GM19468 (cell line): ENCODE results near the gene SLC7A6.
A peak's percentile ranks its signal among the peaks of the same experiment; 100 is the strongest.

Source experiments
- ATAC-seq: cut with Tn5 transposase; IDR thresholded peaks from one replicate; pipeline ENCODE4 v1.9.1; 2021; ENCODE audit warnings: mild to moderate bottlenecking, moderate library complexity, moderate number of reproducible peaks; ENCODE audit not compliant: unreplicated experiment; ENCODE audit errors: extremely low read depth

Gene SLC7A6

DNA sequence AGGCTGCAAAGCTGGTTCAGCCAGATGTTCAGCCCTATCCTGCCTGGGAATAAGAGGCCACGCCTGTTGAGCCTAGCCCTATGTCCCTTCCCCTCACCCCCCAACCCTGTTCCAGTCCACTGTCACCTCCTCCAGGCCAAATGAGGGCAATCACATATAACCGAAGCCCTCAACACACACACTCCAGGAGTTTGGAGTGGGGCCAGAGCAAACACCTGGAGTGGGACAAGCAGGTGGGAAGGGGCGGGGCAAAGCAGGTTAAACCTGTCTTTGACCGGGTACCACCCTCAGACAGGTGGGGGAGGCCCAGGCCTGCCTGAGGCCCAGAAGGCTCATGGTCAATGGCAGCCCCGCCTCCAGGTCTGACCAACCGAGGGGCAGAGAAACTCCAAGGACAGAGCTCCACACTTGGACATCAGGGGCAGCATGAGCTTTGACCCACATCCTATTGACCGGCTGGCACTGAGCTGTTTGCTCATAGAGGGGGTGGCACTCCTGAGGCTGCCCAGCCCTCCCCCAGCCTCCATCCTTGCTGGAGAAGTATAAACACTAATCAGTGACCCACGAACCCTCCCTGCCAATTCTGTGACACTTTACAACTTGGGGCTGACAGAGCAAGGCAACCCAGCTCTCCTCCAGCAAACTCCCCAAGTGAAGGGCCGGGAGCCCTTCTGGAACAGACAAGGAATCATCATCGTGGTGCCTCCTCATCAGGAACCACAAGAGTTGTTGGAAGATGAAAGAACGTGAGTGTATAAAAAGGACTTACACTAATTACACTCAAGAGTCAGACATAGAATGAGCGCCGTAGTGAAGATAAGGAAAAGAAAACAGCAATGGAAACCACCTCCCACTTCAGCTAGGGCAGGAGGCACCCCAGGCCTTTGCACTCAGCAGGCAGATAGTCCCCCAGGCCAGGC, 29.9 kb upstream of the SLC7A6 start:
- no peak for ATAC-seq

DNA sequence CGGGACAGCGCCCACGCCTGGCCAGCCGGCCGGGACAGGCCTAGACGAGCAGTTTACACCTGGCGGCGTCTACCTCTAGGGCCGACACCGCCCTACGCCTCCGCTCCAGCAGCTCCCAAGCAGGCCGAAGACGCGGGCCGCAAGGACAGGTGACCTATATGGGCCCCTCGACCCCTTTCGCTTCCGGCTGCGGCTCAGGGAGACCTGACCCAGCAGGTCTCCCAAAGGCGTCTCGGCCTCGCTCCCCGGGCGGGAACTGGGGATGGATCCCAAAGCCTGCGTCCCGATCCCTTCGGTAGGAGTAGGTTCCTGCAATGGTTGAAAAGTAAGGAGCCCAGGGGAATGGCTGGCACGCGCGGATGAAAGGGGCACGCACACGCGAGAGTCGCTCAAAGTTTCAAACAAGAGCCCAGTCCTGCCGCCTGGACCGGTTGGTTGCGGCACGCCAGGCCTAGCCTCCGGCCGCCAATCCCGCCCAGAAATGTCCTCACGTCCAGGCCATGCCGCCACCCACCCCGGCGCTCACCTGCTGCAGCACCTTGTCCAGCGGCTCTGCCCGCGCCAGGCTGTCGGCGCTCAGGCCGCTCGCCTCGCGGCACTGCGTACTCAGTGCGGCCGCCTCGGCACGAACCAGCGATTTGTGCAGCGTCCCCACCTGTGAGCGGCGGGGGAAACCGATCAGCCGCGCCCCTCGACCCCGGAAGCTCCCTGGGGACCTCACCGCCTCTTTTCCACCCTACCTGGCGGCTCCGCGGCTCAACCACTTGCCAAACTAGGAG, 29.0 kb upstream of the SLC7A6 start:
- ATAC-seq: no peak

DNA sequence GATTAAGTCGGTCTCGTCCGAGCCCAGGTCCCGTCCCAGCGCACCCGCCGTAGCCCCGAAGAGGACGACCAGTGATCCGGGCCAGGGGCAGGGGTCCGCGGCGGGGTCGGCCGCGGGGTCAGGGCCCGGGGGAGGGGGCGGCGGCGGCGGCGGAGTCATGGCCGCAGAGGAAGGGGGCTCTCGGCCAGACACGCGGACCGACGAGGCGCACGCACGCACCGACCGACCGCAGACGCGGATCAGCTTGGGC, 28.5 kb upstream of the SLC7A6 start, which contains the start of gene ESRP2:
ESRP2 (minus strand) TSS at position 241 of the 250 bp plus-strand sequence; CDS start at position 159, 82 bp downstream.
- no peak for ATAC-seq

DNA sequence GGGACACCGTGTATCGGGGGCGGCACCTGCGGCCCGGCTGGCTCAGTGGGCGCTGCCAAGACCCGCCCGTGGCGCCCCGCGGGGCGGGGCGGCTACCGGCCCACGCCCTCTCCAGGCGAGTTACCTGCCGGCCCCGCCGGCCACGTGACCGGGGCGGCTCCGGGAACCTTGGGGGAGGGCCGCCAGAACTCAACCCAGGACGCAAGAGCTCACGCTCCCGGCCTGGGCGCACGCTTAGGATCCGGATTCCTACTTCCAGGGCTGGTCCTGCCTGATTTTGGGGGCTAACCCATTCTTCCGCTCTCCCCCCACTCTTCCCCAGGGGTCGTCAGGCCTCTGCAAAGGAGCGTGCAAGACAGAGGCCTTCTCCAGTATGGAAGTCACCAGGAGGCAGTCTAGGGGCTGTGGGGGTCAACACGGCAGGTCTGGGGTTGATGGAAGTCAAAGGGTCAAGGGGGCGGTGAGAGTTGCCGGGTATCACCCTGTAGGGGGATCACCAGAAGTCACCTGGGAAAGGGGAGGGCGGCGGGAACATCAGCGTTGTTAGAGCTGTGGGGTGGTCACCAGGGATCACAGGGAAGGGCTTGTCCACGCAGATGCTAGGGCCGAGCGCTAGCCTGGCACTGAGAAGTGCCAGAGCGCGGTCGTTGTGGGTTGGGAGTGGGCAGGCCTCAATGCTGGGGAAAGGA, 28.0 kb upstream of the SLC7A6 start:
- no peak for ATAC-seq

DNA sequence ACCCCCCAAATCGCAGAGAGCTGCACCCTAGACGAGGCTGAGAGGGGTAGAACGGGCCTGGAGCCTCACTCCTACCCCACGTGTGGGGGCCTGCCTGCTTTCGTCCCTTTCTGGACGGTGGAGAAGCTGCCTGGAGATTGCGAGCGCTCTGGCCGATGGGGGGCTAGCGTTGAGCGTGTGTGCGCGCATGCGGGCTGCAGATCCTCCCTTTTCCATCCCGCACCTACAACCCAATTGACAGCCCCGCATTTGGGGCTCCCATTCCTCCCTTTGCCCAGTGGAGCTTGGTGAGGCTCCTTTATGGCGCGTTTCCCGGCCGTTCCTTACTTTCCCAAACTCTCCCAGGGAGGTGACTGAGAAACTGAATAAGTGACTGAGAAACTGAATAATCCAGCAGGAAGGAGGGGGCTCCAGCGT, 27.5 kb upstream of the SLC7A6 start:
- ATAC-seq: no peak

DNA sequence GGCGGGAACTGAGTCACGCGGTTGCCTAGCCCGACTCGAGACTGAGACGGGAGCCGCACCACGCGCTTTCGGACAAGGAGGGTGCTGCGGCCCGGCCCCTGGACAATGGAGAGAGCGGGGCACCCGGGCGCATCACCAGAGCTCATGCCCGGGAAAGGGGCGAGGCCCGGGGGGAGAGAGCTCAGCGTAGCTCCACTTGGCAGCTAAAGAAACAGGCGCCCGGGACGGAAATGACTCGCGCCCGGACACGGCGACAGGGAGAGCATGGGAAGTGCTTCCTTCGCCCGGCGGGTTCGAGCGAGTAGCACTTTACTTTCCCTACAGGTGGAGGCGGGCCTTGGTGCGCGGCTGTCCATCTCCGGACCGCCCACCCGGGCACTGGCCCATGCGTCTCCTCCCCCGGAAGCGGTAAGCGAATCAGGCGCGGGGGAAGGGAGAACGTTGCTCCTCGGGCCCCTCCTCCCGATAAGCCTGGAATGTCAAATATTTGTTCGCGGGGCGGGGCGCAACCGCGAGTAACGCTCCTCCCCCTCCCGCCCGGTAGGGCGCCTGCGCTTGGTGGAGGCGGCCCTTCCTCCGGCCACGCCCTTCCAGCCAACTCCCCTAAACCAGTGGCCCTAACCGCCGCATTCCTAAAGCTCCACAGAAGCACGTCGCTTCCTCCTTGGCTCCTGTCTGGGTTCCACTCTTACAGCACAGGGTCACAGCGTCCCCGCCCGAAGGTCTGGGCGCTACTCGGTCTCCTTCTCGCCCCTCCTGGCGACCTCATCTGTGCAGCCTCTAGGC, 26.9 kb upstream of the SLC7A6 start:
- ATAC-seq: peak; percentile 56

DNA sequence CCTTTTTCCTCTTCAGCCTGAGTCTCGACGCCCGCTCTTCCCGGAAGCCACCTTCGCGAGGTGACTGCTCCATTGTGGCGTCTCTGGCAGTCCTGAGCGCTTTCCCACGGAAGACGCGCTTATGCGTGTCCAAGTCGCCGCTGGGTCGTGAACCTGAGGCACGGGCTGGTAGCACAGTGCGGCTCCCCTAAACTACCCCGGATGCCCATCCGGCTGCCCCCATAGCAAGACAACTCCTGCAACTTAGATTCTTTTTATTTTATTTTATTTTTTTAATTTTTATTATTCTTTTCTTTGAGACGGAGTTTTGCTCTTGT, 26.3 kb upstream of the SLC7A6 start:
- ATAC-seq: no peak

DNA sequence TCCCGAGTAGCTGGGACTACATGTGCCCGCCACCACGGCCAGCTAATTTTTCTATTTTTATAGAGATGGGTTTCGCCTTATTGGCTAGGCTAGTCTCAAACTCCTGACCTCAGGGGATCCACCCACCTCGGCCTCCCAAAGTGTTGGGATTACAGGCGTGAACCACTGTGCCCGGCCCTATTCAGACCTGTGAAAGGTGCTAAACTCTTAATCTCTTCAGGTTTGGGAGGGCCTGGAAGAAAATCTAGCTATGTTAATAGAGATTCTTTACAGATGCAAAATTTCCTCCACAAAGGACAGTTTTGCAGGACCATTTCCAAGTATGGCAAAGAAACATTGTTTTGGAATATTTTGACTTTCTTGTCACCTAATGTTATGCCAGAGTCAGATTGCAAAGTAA, 22.2 kb upstream of the SLC7A6 start:
- no peak for ATAC-seq

DNA sequence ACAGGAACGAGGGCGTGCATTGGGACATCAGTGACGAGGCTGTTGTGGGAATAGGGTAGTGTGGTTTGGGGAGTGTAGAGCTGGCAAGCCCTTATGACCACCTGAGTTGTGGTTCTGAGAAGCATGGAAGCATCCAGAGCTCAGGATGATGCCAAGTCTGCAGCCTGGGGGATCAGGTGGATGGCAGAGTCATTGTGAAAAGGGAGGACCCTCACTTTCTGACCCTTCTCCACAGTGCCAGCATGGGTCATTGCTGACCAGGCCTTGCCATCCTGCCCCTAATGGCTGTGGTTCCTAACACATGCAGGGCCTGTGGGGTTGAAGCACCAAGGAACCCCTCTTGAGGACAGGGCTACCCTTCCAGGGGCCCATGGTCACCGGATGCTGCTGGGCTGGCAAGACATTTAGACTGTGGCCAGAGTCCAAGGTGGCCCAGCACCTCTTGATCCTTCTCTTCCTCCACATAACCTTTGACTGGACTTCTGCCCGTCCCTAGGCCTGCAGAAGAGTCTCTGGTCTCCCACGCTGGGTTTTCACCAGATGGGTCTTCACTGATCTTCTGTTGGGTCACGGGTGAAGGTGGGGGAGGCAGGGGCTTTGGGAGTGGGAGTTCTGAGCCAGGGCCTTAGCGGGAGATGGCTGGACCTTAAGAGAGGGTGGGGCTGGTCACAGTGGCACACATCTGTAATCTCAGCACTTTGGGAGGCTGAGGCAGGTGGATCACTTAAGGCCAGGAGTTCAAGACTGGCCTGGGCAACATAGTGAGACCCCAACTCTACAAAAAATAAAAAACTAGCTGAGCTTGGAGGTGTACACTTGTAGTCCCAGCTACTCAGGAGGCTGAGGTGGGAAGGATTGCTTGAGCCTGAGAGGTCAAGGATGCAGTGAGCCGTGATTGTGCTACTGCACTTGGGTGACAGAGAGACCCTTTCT, 21.1 kb upstream of the SLC7A6 start:
- ATAC-seq: no peak

DNA sequence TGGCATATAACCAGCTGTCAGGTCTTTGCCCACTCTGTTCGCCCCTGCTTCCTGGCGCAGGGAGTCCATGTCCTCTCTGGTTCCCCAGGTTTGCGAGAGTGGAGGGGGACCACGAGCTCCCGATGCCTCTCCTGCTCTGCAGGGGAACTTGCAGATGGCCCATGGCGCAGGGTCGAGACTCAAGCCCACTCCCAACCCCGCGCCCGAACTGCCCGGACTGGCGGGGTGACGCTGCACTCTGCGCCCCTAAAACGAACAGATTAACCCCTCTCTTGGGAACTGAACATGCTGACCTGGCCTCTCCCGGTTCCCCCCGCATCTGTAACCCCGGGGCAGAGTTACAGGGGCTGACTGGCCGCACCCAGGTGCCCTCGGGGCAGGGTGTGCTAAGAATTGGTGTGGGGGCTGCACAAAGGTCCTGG, 19.8 kb upstream of the SLC7A6 start:
- no peak for ATAC-seq

DNA sequence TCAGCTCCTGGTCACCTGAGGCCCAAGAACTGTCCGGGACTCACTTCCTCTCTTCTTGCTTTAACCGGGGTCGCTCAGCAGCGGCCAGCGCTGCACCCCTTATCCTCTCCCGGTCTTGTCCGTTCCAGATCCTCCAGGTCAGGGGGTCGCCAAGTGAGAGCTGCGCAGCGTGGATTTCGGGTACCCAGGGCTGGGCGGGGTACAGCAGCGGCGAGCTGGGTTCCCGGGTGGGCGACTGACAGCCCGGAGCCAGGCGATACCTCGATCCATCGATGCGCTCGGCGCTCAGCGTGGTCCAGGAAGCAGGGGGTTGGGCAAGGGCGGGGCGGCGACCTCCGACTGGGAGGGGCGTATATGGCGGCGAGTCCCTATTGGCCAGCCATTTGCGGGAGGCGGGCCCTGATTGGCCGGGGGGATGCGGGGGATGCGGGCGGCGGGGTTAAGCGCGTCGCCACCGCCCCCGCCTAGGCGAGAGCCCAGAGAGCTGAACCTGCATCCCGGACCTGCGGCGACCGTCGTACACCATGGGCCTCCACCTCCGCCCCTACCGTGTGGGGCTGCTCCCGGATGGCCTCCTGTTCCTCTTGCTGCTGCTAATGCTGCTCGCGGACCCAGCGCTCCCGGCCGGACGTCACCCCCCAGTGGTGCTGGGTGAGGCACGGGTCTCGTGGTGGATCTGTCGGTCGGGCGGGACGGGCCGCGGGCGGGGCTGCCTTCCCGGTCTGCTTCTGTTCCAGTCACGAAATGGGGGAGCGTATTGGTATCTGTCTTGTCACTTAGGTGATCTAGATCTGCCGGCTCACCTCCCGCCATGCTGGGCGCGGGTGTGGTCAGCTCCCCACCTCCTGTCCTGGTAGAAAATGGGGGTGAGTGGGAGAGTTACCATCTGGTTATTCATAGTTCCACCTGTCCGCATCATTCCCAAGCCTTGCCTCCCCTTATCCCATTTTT, 19.1 kb upstream of the SLC7A6 start, which contains the start of gene PLA2G15:
PLA2G15 (plus strand) TSS at position 471 of the 951 bp plus-strand sequence; CDS start at position 525, 54 bp downstream.
- peak; percentile 44 for ATAC-seq

DNA sequence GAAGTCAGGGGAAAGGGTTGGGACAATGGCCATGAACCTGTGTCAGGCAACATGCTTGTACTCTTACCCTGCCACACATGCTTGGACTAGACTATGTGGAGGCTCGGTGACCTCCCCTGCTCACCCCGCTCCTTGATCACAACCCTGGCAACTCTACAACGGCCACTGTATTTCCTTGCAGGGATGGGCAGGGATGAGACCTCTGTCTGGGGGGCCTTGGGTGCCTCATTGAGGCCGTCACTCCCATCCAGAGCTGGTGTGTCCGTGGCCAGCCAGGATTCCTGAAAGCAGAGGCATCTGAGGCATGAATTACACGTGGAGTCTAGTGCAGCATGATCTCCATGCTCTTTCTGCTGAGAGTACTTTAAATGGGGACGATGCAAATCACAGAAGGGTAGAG, 18.2 kb upstream of the SLC7A6 start:
- no peak for ATAC-seq

DNA sequence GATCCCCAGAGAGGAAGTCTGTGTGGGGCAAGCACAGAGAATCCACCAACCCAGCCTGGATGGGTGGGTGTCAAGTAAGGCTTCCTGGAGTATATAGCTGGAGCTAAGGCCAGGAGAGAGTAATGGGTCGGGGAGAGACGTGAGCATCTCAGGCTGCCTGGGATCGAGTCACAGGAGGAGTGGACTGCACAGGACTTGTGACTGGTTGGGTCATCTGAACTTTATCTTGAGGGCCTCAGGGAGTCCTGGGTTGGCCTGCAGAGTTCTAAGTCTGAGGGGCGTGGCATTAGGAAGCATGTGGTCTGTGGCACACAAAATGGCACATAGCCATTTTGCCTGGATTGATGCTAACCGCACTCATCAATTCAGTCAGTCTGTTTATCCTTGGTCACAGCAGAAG, 17.7 kb upstream of the SLC7A6 start:
- ATAC-seq: no peak

DNA sequence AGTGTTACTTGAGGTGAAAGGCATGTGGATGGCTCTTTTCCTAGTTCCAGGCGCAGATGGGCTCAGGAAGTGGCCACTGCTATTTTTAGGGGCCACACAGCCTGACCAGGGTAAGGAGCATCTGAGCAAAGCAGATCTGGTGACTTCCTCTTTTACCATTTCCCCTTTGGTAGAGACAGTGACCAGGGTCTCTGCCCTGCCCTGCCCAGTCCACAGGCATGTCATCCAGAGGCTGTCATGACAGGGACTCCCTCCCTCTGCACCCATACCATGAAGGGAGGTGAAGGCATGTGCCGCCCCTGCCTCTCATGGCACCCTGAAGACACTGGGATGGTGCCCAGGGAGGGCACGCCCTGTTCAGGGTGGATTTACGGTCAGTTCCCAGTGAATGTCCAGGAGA, 16.9 kb upstream of the SLC7A6 start:
- no peak for ATAC-seq

DNA sequence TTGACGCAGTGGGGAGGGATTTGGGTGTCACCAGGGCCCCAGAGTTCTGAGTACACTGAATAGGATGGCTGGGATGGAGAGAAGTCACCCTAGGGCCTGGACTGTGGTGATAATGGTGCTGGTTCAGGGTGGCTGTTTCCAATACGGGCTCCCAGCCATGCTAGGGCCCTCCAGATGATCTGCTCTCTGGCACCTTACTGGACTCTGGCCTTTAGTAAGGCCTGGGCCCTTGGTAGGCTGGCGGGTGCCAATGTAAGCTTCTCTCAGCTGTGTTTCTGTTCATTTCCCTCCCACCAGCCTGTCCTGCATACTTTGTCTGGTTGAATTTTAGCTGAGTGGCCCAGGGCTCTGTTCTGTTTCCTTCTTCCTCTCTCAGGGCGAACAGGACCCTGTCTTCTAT, 16.4 kb upstream of the SLC7A6 start:
- no peak for ATAC-seq

DNA sequence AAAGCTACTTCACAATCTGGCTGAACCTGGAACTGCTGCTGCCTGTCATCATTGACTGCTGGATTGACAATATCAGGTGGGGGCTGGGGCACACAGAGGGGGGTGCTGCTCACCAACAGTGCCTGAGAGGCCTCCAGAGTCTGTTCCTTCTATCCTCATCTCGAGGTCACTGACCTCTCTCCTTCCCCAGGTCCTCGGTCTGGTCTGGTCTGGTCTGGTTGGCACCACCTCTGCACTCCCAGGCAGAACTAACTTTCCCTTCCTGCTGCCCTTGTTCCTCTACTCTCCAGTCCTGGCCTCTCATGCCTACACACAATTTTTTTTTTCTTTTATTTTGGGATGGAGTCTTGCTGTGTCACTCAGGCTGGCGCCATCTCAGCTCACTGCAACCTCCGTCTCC, 15.0 kb upstream of the SLC7A6 start:
- no peak for ATAC-seq

DNA sequence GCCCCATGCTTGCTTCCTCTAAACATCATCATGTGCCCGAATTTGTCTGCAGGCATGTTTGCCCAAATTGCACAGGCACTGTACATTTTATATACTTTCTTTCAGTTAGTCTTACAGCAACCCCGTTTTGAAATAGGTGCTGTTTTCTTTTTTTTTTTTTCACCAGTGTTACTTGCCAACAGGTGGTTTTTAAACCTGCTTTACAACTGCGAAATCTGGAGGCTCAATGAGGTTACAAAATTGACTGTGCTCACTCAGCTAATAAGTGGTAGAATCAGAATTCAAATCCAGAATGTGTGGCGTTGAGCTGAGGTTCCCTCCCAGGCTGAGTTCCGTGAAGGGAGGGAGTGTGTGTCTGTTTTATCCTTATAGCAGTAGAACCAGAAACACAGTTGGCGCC, 13.4 kb upstream of the SLC7A6 start:
- no peak for ATAC-seq

DNA sequence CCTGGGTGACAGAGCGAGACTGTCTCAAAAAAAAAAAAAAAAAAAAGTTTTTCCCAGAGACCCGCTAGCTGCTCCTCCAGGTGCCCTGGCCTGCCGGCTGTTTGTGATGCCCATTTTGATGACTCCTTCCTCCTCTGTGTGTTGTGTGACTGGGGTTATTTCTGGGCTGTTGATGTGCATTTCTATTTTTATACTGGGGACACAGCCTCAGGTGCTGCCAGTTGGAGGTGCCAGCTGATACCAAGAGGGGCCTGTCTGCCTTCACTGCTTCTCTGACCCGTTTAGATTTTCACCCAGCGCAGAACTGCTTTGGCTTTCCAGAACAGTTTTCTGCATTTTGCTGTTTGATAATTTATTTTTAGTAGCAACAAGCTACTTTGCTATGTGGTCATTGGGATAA, 12.5 kb upstream of the SLC7A6 start:
- ATAC-seq: no peak
